MM.1S (cell line): ENCODE data around the gene SLC22A14.

Source experiments
- EZH2 ChIP-seq: fragments of 300-600 bp; sonication (generic); optimal IDR thresholded peaks from 2 replicates; pipeline ENCODE3; 2017; ENCODE audit warnings: low read depth, mild to moderate bottlenecking, antibody characterized with exemption, low read length, mixed read lengths
- EZH2phosphoT487 ChIP-seq: fragments of 300-600 bp; sonication (generic); IDR thresholded peaks from 2 replicates; pipeline ENCODE4 v1.6.1; 2018; ENCODE audit warnings: antibody characterized with exemption, low read length
- TF ChIP-seq, protein P1 (sequence below): fragments of 300-600 bp; sonication (generic); IDR thresholded peaks from 2 replicates; pipeline ENCODE4 v1.5.1; 2016; ENCODE audit warnings: antibody characterized with exemption, low read length, mixed read lengths

DNA sequence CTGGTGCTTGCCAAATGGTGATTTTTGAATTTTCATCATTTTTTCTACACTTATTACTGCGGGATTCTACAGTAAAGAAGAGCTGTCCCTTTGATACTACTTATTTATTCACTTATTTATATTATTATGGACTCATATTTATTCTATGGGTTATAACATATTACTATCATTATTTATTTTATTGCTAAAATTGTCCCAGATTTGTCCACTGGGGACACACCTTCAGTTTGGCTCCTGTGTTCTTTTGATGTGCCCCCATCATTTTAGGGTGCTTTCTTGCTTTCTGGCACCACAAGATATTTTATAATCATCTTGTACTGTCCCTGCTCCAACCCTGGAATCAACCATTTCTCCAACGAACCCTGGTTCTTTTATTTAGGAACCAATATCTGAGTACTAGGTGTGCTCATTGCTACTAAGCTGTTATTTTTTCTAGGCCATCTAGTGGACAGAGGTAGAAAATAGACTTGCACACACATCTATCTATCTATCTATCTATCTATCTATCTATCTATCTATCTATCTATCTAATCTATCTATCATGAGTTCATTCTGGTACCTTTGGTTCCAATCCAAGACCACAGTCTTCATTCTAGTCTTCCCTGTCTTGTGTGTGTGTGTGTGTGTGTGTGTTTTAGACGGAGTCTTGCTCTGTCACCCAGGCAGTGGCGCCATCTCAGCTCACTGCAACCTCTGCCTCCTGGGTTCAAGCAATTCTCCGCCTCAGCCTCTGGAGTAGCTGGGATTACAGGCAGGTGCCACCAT lies 16.0 kb downstream of the SLC22A14 start:
- TF ChIP-seq, protein P1, sequence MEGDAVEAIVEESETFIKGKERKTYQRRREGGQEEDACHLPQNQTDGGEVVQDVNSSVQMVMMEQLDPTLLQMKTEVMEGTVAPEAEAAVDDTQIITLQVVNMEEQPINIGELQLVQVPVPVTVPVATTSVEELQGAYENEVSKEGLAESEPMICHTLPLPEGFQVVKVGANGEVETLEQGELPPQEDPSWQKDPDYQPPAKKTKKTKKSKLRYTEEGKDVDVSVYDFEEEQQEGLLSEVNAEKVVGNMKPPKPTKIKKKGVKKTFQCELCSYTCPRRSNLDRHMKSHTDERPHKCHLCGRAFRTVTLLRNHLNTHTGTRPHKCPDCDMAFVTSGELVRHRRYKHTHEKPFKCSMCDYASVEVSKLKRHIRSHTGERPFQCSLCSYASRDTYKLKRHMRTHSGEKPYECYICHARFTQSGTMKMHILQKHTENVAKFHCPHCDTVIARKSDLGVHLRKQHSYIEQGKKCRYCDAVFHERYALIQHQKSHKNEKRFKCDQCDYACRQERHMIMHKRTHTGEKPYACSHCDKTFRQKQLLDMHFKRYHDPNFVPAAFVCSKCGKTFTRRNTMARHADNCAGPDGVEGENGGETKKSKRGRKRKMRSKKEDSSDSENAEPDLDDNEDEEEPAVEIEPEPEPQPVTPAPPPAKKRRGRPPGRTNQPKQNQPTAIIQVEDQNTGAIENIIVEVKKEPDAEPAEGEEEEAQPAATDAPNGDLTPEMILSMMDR, result peak; percentile 48
- TF ChIP-seq EZH2 (no peak), EZH2phosphoT487 (no peak)
